ENCODE results near the gene GPR152. TPM values are rescaled to one million over a fixed set of nuclear protein-coding genes. Genes with fewer than 3 reads are reported as not detected.
A peak's percentile ranks its signal among the peaks of the same experiment; 100 is the strongest.
"Not testable (repeated sequence)": the region's sequence is repeated elsewhere in the genome, so short reads cannot be mapped to it uniquely, and the experiment has no call there.

Gene GPR152
- total RNA-seq, 1 experiment from 2014 or later = not detected

- DNase-seq (ENCODE audit: low spot score) = no peak
These were observed 43.3 kb downstream of the GPR152 start for GRCh38 chr11:67409261-67409666.

- no peak for DNase-seq (ENCODE audit: low spot score)
These were observed 43.9 kb downstream of the GPR152 start for GRCh38 chr11:67408437-67409200.

GRCh38 chr11:67407688-67408163 is 44.8 kb downstream of the GPR152 start:
- no peak for DNase-seq (ENCODE audit: low spot score)

- DNase-seq (ENCODE audit: low spot score) = no peak
These were observed 45.4 kb downstream of the GPR152 start for GRCh38 chr11:67406969-67407687.

GRCh38 chr11:67406420-67406968 is 46.0 kb downstream of the GPR152 start:
- DNase-seq (ENCODE audit: low spot score) = no peak

GRCh38 chr11:67405688-67406339 is 46.7 kb downstream of the GPR152 start:
- no peak for DNase-seq (ENCODE audit: low spot score)

GRCh38 chr11:67405196-67405567 is 47.3 kb downstream of the GPR152 start:
- no peak for DNase-seq (ENCODE audit: low spot score)

- DNase-seq (ENCODE audit: low spot score) = no peak
These were observed 47.9 kb downstream of the GPR152 start for GRCh38 chr11:67404515-67405195.

GRCh38 chr11:67403085-67403484 is 49.4 kb downstream of the GPR152 start:
- DNase-seq (ENCODE audit: low spot score) = not testable (repeated sequence)

GRCh38 chr11:67402192-67402839 is 50.2 kb downstream of the GPR152 start:
- DNase-seq (ENCODE audit: low spot score) = not testable (repeated sequence)

GRCh38 chr11:67401495-67402191 is 50.9 kb downstream of the GPR152 start, which contains the start of gene PPP1CA:
Gene PPP1CA, minus strand, starts transcription at chr11:67401858. Its CDS starts 76 bp downstream, at chr11:67401782.
- DNase-seq (ENCODE audit: low spot score) = peak; percentile 70

Other genes starting within 250 kb of the GPR152 start
- 15.2 and 16.3 TPM in 2 replicates for gene GRK2, start 186.3 kb downstream of the GPR152 start, total RNA-seq (2014; rRNA removed; shearing (Covaris generic))
- gene ANKRD13D, start 163.4 kb downstream of the GPR152 start, total RNA-seq (2014; rRNA removed; shearing (Covaris generic)) = 5.6 and 6.1 TPM in 2 replicates
- gene SSH3, start 149.2 kb downstream of the GPR152 start, total RNA-seq (2014; rRNA removed; shearing (Covaris generic)) = 6.5 and 8.5 TPM in 2 replicates
- 71.6 and 77.4 TPM in 2 replicates for gene POLD4, start 99.2 kb downstream of the GPR152 start, total RNA-seq (2014; rRNA removed; shearing (Covaris generic))
- gene CLCF1, start 79.1 kb downstream of the GPR152 start, total RNA-seq (2014; rRNA removed; shearing (Covaris generic)) = 7.0 and 8.3 TPM in 2 replicates
- gene RAD9A, start 60.7 kb downstream of the GPR152 start, total RNA-seq (2014; rRNA removed; shearing (Covaris generic)) = 7.3 and 8.3 TPM in 2 replicates
- gene PPP1CA, start 50.9 kb downstream of the GPR152 start, total RNA-seq (2014; rRNA removed; shearing (Covaris generic)) = 212 and 231 TPM in 2 replicates
- gene TBC1D10C, start 48.6 kb downstream of the GPR152 start, total RNA-seq (2014; rRNA removed; shearing (Covaris generic)) = not detected in 2 replicates
- not detected in 2 replicates for gene CARNS1, start 37.1 kb downstream of the GPR152 start, total RNA-seq (2014; rRNA removed; shearing (Covaris generic))
- gene RPS6KB2, start 24.2 kb downstream of the GPR152 start, total RNA-seq (2014; rRNA removed; shearing (Covaris generic)) = 38.1 and 51.3 TPM in 2 replicates
- gene PTPRCAP, start 15.0 kb downstream of the GPR152 start, total RNA-seq (2014; rRNA removed; shearing (Covaris generic)) = 0.41 and 4.0 TPM in 2 replicates
- 96.0 and 111 TPM in 2 replicates for gene CORO1B, start 9.3 kb downstream of the GPR152 start, total RNA-seq (2014; rRNA removed; shearing (Covaris generic))
- gene CABP4, start 2.6 kb upstream of the GPR152 start, total RNA-seq (2014; rRNA removed; shearing (Covaris generic)) = 0.39 TPM in 1 of 2 replicates, not detected in the other
- gene TMEM134, start 16.5 kb upstream of the GPR152 start, total RNA-seq (2014; rRNA removed; shearing (Covaris generic)) = 17.3 and 38.6 TPM in 2 replicates
- 69.9 and 83.0 TPM in 2 replicates for gene AIP, start 30.3 kb upstream of the GPR152 start, total RNA-seq (2014; rRNA removed; shearing (Covaris generic))
- gene PITPNM1, start 52.6 kb upstream of the GPR152 start, total RNA-seq (2014; rRNA removed; shearing (Covaris generic)) = 13.7 and 16.6 TPM in 2 replicates
- 28.3 and 32.3 TPM in 2 replicates for gene CDK2AP2, start 55.4 kb upstream of the GPR152 start, total RNA-seq (2014; rRNA removed; shearing (Covaris generic))
- not detected in 2 replicates for gene CABP2, start 70.7 kb upstream of the GPR152 start, total RNA-seq (2014; rRNA removed; shearing (Covaris generic))
- 2,091 and 2,096 TPM in 2 replicates for gene GSTP1, start 131.1 kb upstream of the GPR152 start, total RNA-seq (2014; rRNA removed; shearing (Covaris generic))
- 128 and 143 TPM in 2 replicates for gene NDUFV1, start 154.2 kb upstream of the GPR152 start, total RNA-seq (2014; rRNA removed; shearing (Covaris generic))
- gene NUDT8, start 177.2 kb upstream of the GPR152 start, total RNA-seq (2014; rRNA removed; shearing (Covaris generic)) = 12.4 and 15.7 TPM in 2 replicates
- gene TBX10, start 187.0 kb upstream of the GPR152 start, total RNA-seq (2014; rRNA removed; shearing (Covaris generic)) = not detected in 2 replicates
- 0.31 and 0.47 TPM in 2 replicates for gene ACY3, start 198.0 kb upstream of the GPR152 start, total RNA-seq (2014; rRNA removed; shearing (Covaris generic))
- not detected in 2 replicates for gene ALDH3B2, start 221.9 kb upstream of the GPR152 start, total RNA-seq (2014; rRNA removed; shearing (Covaris generic))